B cell (primary cell): ENCODE results near the gene TRPM7. TPM values are rescaled to one million over a fixed set of nuclear protein-coding genes. Genes with fewer than 3 reads are reported as not detected.
A peak's percentile ranks its signal among the peaks of the same experiment; 100 is the strongest.
"Not testable (repeated sequence)": the region's sequence is repeated elsewhere in the genome, so short reads cannot be mapped to it uniquely, and the experiment has no call there.

Experiments used
- ATAC-seq: fragments of 200-7000 bp; cut with Tn5 transposase; one replicate; pipeline ENCODE4 v1.10.0; 2021; ENCODE audit warnings: low read depth, mild to moderate bottlenecking, moderate number of reproducible peaks, moderate library complexity
- CTCF ChIA-PET: fragments of 350-600 bp; sonication (Branson Sonifier 250); formaldehyde crosslinking; loops from one replicate; lab custom pipeline; 2021; ENCODE audit warnings: antibody characterized with exemption, inconsistent platforms; lab: Charles Lee
- POLR2A ChIA-PET: fragments of 350-600 bp; sonication (Branson Sonifier 250); formaldehyde crosslinking; loops from one replicate; lab custom pipeline; 2021; ENCODE audit warnings: antibody characterized with exemption; lab: Charles Lee
- DNase-seq: peaks from one replicate; pipeline ENCODE4 v3.0.0; 2013
- H2AFZ ChIP-seq: 2 replicates; pipeline ENCODE4 v1.6.1; 2012; ENCODE audit warnings: mild to moderate bottlenecking, low read depth, low read length; ENCODE audit not compliant: insufficient read depth, poor library complexity, severe bottlenecking
- H3K27ac ChIP-seq, 2 donors: 1 replicate in 1 of 2; 2 replicates in 1 of 2; pipeline ENCODE4 v1.5.1; 2012 to 2013; ENCODE audit warnings: low read length in 2 of 2, mild to moderate bottlenecking in 2 of 2, moderate library complexity in 1 of 2
- H3K27me3 ChIP-seq, 4 experiments: fragments of 200-600 bp in 1 of 4; sonication (generic) in 1 of 4; replicated peaks in 1 of 4; 1 replicate in 2 of 4; 2 replicates in 2 of 4; pipeline versions ENCODE4 v1.6.1 to v1.7.0; 2013 to 2016; ENCODE audit warnings: low read length in 3 of 4, mild to moderate bottlenecking in 2 of 4, mixed read lengths in 1 of 4, moderate library complexity in 1 of 4; ENCODE audit not compliant: insufficient read depth in 4 of 4, control insufficient read depth in 3 of 4; ENCODE audit errors: control extremely low read depth in 1 of 4
- H3K36me3 ChIP-seq, 2 experiments: replicated peaks in 1 of 2; 1 replicate in 1 of 2; 2 replicates in 1 of 2; pipeline versions ENCODE4 v1.6.1 to v1.7.1; 2013; ENCODE audit warnings: low read length in 1 of 2; ENCODE audit not compliant: insufficient read depth in 2 of 2, control insufficient read depth in 1 of 2; ENCODE audit errors: control extremely low read depth in 1 of 2, extremely low read depth in 1 of 2
- H3K4me1 ChIP-seq, 2 donors: fragments of 200-600 bp in 1 of 2; sonication (generic) in 1 of 2; 1 replicate in 1 of 2; 2 replicates in 1 of 2; pipeline versions ENCODE4 v1.5.1 to v1.6.1; 2013 to 2017; ENCODE audit warnings: low read length in 2 of 2; ENCODE audit not compliant: control insufficient read depth in 2 of 2, insufficient read depth in 2 of 2
- H3K4me2 ChIP-seq: replicated peaks from 2 replicates; pipeline ENCODE3; 2012; ENCODE audit warnings: mild to moderate bottlenecking, low read depth, low read length; ENCODE audit not compliant: poor library complexity, severe bottlenecking
- H3K4me3 ChIP-seq, 5 experiments: fragments of 200-600 bp in 1 of 5; sonication (generic) in 1 of 5; 1 replicate in 3 of 5; 2 replicates in 2 of 5; pipeline versions ENCODE4 v1.5.1 to v1.7.0; 2011 to 2016; ENCODE audit warnings: low read length in 4 of 5, mild to moderate bottlenecking in 4 of 5, low read depth in 2 of 5, control low read depth in 1 of 5, moderate library complexity in 1 of 5; ENCODE audit not compliant: insufficient read depth in 1 of 5; ENCODE audit errors: control extremely low read depth in 1 of 5, extremely low read depth in 1 of 5
- H3K79me2 ChIP-seq: fragments of 200-600 bp; sonication (generic); one replicate; pipeline ENCODE4 v1.6.0; 2016; ENCODE audit warnings: low read length; ENCODE audit not compliant: control insufficient read depth, insufficient read depth
- H3K9ac ChIP-seq: fragments of 200-600 bp; sonication (generic); 2 replicates; pipeline ENCODE4 v1.6.1; 2017; ENCODE audit warnings: mild to moderate bottlenecking, low read length, moderate library complexity
- H3K9me3 ChIP-seq, 3 donors: one replicate each; pipeline versions ENCODE4 v1.6.1 to v1.7.1; 2013; ENCODE audit warnings: low read length in 2 of 3; ENCODE audit not compliant: control insufficient read depth in 2 of 3, insufficient read depth in 1 of 3; ENCODE audit errors: control extremely low read depth in 1 of 3
- H4K20me1 ChIP-seq: 2 replicates; pipeline ENCODE4 v1.6.0; 2012; ENCODE audit warnings: mild to moderate bottlenecking, low read length; ENCODE audit not compliant: insufficient read depth, control insufficient read depth, poor library complexity, severe bottlenecking
- H3K27ac Mint-ChIP-seq: one replicate; pipeline ENCODE4 v1.8.0; 2021; ENCODE audit warnings: mixed read lengths
- H3K27me3 Mint-ChIP-seq: one replicate; pipeline ENCODE4 v1.8.0; 2021; ENCODE audit warnings: mixed read lengths
- H3K4me1 Mint-ChIP-seq: one replicate; pipeline ENCODE4 v1.8.0; 2021; ENCODE audit warnings: mixed read lengths
- H3K4me3 Mint-ChIP-seq: one replicate; pipeline ENCODE4 v1.8.0; 2021; ENCODE audit warnings: mixed read lengths
- H3K9me3 Mint-ChIP-seq: one replicate; pipeline ENCODE4 v1.8.0; 2022; ENCODE audit warnings: mixed read lengths; ENCODE audit not compliant: insufficient read depth
- WGBS: methylation state at CpG from one replicate; pipeline ENCODE4 v1.1.5; 2013; ENCODE audit warnings: missing lambda C conversion rate; ENCODE audit not compliant: insufficient coverage; 5-methylcytosine and 5-hydroxymethylcytosine counted together
- intact Hi-C: fragments of 100-400 bp; cut with micrococcal nuclease; formaldehyde crosslinking; loops from one replicate; pipeline ENCODE4 v1.10.0; 2022
- polyA plus RNA-seq: library from polyadenylated mRNA; depleted of rRNA; stranded (reverse); fragments of >200 nt; gene quantifications from 2 replicates; pipeline ENCODE4 v1.2.3, GENCODE V29; 2012
- total RNA-seq, 2 donors: library from RNA; stranded (reverse); fragments of 120-200 nt in 1 of 2; gene quantifications; 1 replicate in 1 of 2; 2 replicates in 1 of 2; pipeline versions ENCODE4 v1.2.3 to v1.2.4, GENCODE V29; 2013 to 2022
- TF ChIP-seq, protein P1 (sequence below): fragments of 200-600 bp; IDR thresholded peaks from one replicate; pipeline ENCODE4 v1.8.0; 2022; ENCODE audit warnings: antibody characterized with exemption, mild to moderate bottlenecking

TRPM7 gene
- total and polyA plus RNA-seq, 2 donors (not counting 1 experiment from before 2014, with no cell fraction given), result 12.5 to 77.2 TPM

DNA sequence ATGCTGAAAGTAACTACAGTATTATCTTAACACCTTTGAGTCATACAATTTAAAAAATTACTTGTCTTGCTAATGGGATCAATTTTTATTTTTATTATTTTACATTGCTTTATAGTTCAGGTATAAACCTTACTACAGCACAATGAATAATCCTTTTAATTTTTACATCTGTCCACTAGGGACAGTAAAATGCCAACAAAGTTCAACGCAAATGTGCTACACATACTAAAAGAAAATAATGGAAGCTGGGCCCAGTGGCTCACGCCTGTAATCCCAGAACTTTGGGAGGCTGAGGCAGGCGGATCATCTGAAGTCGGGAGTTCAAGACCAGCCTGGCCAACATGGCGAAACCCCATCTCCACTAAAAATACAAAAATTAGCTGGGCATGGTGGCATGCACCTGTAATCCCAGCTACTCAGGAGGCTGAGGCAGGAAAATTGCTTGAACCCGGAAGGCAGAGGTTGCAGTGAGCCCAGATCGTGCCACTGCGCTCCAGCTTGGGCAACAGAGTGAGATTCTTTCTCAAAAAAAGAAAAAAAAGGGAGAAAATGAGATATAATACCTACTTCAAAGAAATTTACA is 64.1 kb downstream of the TRPM7 start:
- CTCF ChIA-PET, result interaction anchor here (1.3 kb wide), 1 partner anchor 26 kb away, joined by 3 read pairs; no protein-coding TSS in a partner anchor

GRCh38 chr15:50616960-50617359 is 69.6 kb downstream of the TRPM7 start:
- POLR2A ChIA-PET, ATAC-seq: not testable (repeated sequence)

More for the DNA sequence above, 64.1 kb downstream of the TRPM7 start:
- DNase-seq, H4K20me1 ChIP-seq, intact Hi-C loops, H3K27me3 ChIP-seq, H3K79me2 ChIP-seq, H3K4me1 ChIP-seq, H3K27me3 Mint-ChIP-seq, H3K9ac ChIP-seq, POLR2A ChIA-PET, H3K4me2 ChIP-seq, H3K9me3 Mint-ChIP-seq, H3K4me3 Mint-ChIP-seq, H3K27ac ChIP-seq, H3K27ac Mint-ChIP-seq, H3K4me1 Mint-ChIP-seq, H3K4me3 ChIP-seq, H2AFZ ChIP-seq, ATAC-seq, H3K9me3 ChIP-seq: not testable (repeated sequence)
- 87% methylated on average over 3 of the region's 8 CpGs for WGBS
- TF ChIP-seq, protein P1, sequence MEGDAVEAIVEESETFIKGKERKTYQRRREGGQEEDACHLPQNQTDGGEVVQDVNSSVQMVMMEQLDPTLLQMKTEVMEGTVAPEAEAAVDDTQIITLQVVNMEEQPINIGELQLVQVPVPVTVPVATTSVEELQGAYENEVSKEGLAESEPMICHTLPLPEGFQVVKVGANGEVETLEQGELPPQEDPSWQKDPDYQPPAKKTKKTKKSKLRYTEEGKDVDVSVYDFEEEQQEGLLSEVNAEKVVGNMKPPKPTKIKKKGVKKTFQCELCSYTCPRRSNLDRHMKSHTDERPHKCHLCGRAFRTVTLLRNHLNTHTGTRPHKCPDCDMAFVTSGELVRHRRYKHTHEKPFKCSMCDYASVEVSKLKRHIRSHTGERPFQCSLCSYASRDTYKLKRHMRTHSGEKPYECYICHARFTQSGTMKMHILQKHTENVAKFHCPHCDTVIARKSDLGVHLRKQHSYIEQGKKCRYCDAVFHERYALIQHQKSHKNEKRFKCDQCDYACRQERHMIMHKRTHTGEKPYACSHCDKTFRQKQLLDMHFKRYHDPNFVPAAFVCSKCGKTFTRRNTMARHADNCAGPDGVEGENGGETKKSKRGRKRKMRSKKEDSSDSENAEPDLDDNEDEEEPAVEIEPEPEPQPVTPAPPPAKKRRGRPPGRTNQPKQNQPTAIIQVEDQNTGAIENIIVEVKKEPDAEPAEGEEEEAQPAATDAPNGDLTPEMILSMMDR, result peak; percentile 49
- peaks cover 1 to 26% of the 10 kb centered on the region in 2 experiments for H3K36me3 ChIP-seq

GRCh38 chr15:50616554-50616953 is 70.0 kb downstream of the TRPM7 start:
- H3K27me3 ChIP-seq, CTCF ChIA-PET, H2AFZ ChIP-seq, H3K4me3 ChIP-seq, DNase-seq, H3K27ac ChIP-seq, H3K9me3 Mint-ChIP-seq, H3K9me3 ChIP-seq, H4K20me1 ChIP-seq, POLR2A ChIA-PET, H3K4me1 Mint-ChIP-seq, intact Hi-C loops, H3K27me3 Mint-ChIP-seq, H3K9ac ChIP-seq, ATAC-seq, H3K4me1 ChIP-seq, H3K27ac Mint-ChIP-seq, H3K4me3 Mint-ChIP-seq, H3K79me2 ChIP-seq, H3K4me2 ChIP-seq: not testable (repeated sequence)
- H3K36me3 ChIP-seq, result peaks cover 3 to 39% of the 10 kb centered on the region in 2 experiments
- WGBS, result 100% methylated on average over 1 of the region's 2 CpGs

More at GRCh38 chr15:50616960-50617359, 69.6 kb downstream of the TRPM7 start:
- H3K9me3 Mint-ChIP-seq, H3K27ac ChIP-seq, H3K9me3 ChIP-seq, H4K20me1 ChIP-seq, H3K79me2 ChIP-seq, H3K4me3 Mint-ChIP-seq, H3K27ac Mint-ChIP-seq, intact Hi-C loops, H3K27me3 ChIP-seq, H3K4me1 ChIP-seq, H3K4me2 ChIP-seq, DNase-seq, CTCF ChIA-PET, H3K4me3 ChIP-seq, H3K27me3 Mint-ChIP-seq, H2AFZ ChIP-seq, H3K9ac ChIP-seq, H3K4me1 Mint-ChIP-seq: not testable (repeated sequence)
- 93% methylated on average over 2 of the region's 6 CpGs for WGBS
- peaks cover 3 to 37% of the 10 kb centered on the region in 2 experiments for H3K36me3 ChIP-seq
